Measurements from ENCODE around the gene RB1. TPM values are rescaled to one million over a fixed set of nuclear protein-coding genes. Genes with fewer than 3 reads are reported as not detected.
A peak's percentile ranks its signal among the peaks of the same experiment; 100 is the strongest.
"Not testable (repeated sequence)": the region's sequence is repeated elsewhere in the genome, so short reads cannot be mapped to it uniquely, and the experiment has no call there.

RB1 gene
- total RNA-seq, 2 experiments from 2014 or later = 40.2 to 41.3 TPM

GRCh38 chr13:48448959-48449614 lies 145.5 kb downstream of the RB1 start:
- Mint-ChIP-seq H3K4me1 (peaks cover 55% of the 10 kb centered on the region), H3K4me3 (peak overlapping the region; percentile 50), H3K9me3 (peaks cover 27% of the 10 kb centered on the region), H3K27ac (peak overlapping the region; percentile 80), H3K36me3 (ENCODE audit: low read depth) (peaks cover 59% of the 10 kb centered on the region), H3K27me3 (no peaks in the 10 kb centered on the region)
- CTCF ChIA-PET = interaction anchor here (1.2 kb wide), 1 partner anchor 131 kb away, joined by 3 read pairs; no protein-coding TSS in a partner anchor
- peak; percentile 34 for DNase-seq
- POLR2A ChIA-PET = interaction anchor here (1.0 to 2.0 kb wide), 6 partner anchors 12 to 411 kb away, joined by 3 to 9 read pairs (median 4); partner anchors contain the start of genes LPAR6 and NUDT15

GRCh38 chr13:48449656-48450055 lies 146.1 kb downstream of the RB1 start:
- ChIA-PET CTCF (interaction anchor here (1.2 kb wide), 1 partner anchor 130 kb away, joined by 3 read pairs; no protein-coding TSS in a partner anchor), POLR2A (interaction anchor here (2.0 kb wide), 1 partner anchor 37 kb away, joined by 9 read pairs; the partner anchor contains the start of gene LPAR6)
- H3K4me1 Mint-ChIP-seq = peaks cover 51% of the 10 kb centered on the region
- no peak overlapping the region for H3K4me3 Mint-ChIP-seq
- DNase-seq = no peak
- peaks cover 27% of the 10 kb centered on the region for H3K9me3 Mint-ChIP-seq
- H3K27ac Mint-ChIP-seq = peak overlapping the region; percentile 80
- H3K27me3 Mint-ChIP-seq = no peaks in the 10 kb centered on the region
- H3K36me3 Mint-ChIP-seq (ENCODE audit: low read depth) = peaks cover 59% of the 10 kb centered on the region

- POLR2A ChIA-PET = interaction anchor here (0.9 to 1.7 kb wide), 2 partner anchors 11 to 128 kb away, joined by 3 to 6 read pairs; no protein-coding TSS in a partner anchor
- H3K4me3 Mint-ChIP-seq, H3K27ac Mint-ChIP-seq, DNase-seq, CTCF ChIA-PET, H3K27me3 Mint-ChIP-seq: not testable (repeated sequence)
- Mint-ChIP-seq H3K36me3 (ENCODE audit: low read depth) (peaks cover 71% of the 10 kb centered on the region), H3K9me3 (peaks cover 27% of the 10 kb centered on the region), H3K4me1 (peaks cover 52% of the 10 kb centered on the region)
Measured at GRCh38 chr13:48451196-48451595, 147.6 kb downstream of the RB1 start.

GRCh38 chr13:48456546-48456945 lies 153.0 kb downstream of the RB1 start:
- ChIA-PET POLR2A (interaction anchor here (0.6 kb wide), 1 partner anchor 25 kb away, joined by 3 read pairs; no protein-coding TSS in a partner anchor), CTCF (no interaction called here)
- H3K36me3 Mint-ChIP-seq (ENCODE audit: low read depth) = peaks cover 86% of the 10 kb centered on the region
- H3K27ac Mint-ChIP-seq = no peak overlapping the region
- no peak overlapping the region for H3K4me3 Mint-ChIP-seq
- DNase-seq = no peak
- H3K4me1 Mint-ChIP-seq = peaks cover 16% of the 10 kb centered on the region
- H3K9me3 Mint-ChIP-seq = peaks cover 15% of the 10 kb centered on the region
- no peaks in the 10 kb centered on the region for H3K27me3 Mint-ChIP-seq

- Mint-ChIP-seq H3K36me3 (ENCODE audit: low read depth) (peaks cover 83% of the 10 kb centered on the region), H3K27ac (no peak overlapping the region), H3K9me3 (peaks cover 6% of the 10 kb centered on the region), H3K27me3 (no peaks in the 10 kb centered on the region), H3K4me3 (no peak overlapping the region), H3K4me1 (peaks cover 8% of the 10 kb centered on the region)
- CTCF ChIA-PET = no interaction called here
- DNase-seq = no peak
- POLR2A ChIA-PET = no interaction called here
Measured at GRCh38 chr13:48457578-48458242, 154.2 kb downstream of the RB1 start.

- ChIA-PET POLR2A (interaction anchor here (1.0 to 1.1 kb wide), 2 partner anchors 8 to 17 kb away, joined by 3 to 6 read pairs; no protein-coding TSS in a partner anchor), CTCF (interaction anchor here (1.3 kb wide), 1 partner anchor 105 kb away, joined by 3 read pairs; no protein-coding TSS in a partner anchor)
- no peak overlapping the region for H3K27ac Mint-ChIP-seq
Measured at GRCh38 chr13:48475230-48475629, 171.7 kb downstream of the RB1 start.

GRCh38 chr13:48476215-48476614 lies 172.7 kb downstream of the RB1 start:
- POLR2A ChIA-PET = interaction anchor here (1.0 kb wide), 1 partner anchor 16 kb away, joined by 4 read pairs; no protein-coding TSS in a partner anchor
- no peaks in the 10 kb centered on the region for H3K27me3 Mint-ChIP-seq
- no peaks in the 10 kb centered on the region for H3K9me3 Mint-ChIP-seq
- CTCF ChIA-PET = no interaction called here
- H3K36me3 Mint-ChIP-seq (ENCODE audit: low read depth) = peaks cover 72% of the 10 kb centered on the region
- no peak overlapping the region for H3K27ac Mint-ChIP-seq
- no peak overlapping the region for H3K4me3 Mint-ChIP-seq
- no peak for DNase-seq
- H3K4me1 Mint-ChIP-seq = peaks cover 1% of the 10 kb centered on the region

More at GRCh38 chr13:48475230-48475629, 171.7 kb downstream of the RB1 start:
- peaks cover 1% of the 10 kb centered on the region for H3K4me1 Mint-ChIP-seq
- H3K9me3 Mint-ChIP-seq = no peaks in the 10 kb centered on the region
- no peaks in the 10 kb centered on the region for H3K27me3 Mint-ChIP-seq
- H3K4me3 Mint-ChIP-seq = no peak overlapping the region
- no peak for DNase-seq
- H3K36me3 Mint-ChIP-seq (ENCODE audit: low read depth) = peaks cover 69% of the 10 kb centered on the region

- H3K27me3 Mint-ChIP-seq = no peaks in the 10 kb centered on the region
- H3K4me1 Mint-ChIP-seq = peaks cover 1% of the 10 kb centered on the region
- H3K9me3 Mint-ChIP-seq = no peaks in the 10 kb centered on the region
- ChIA-PET CTCF (no interaction called here), POLR2A (interaction anchor here (1.0 kb wide), 1 partner anchor 16 kb away, joined by 4 read pairs; no protein-coding TSS in a partner anchor)
- DNase-seq = no peak
- H3K36me3 Mint-ChIP-seq (ENCODE audit: low read depth) = peaks cover 73% of the 10 kb centered on the region
- no peak overlapping the region for H3K4me3 Mint-ChIP-seq
- H3K27ac Mint-ChIP-seq = no peak overlapping the region
Measured at GRCh38 chr13:48476686-48477085, 173.1 kb downstream of the RB1 start.

- ChIA-PET POLR2A (no interaction called here), CTCF (no interaction called here)
- no peak overlapping the region for H3K4me3 Mint-ChIP-seq
- H3K27me3 Mint-ChIP-seq = no peaks in the 10 kb centered on the region
- H3K9me3 Mint-ChIP-seq = no peaks in the 10 kb centered on the region
- H3K4me1 Mint-ChIP-seq = peaks cover 1% of the 10 kb centered on the region
- no peak overlapping the region for H3K27ac Mint-ChIP-seq
- peaks cover 74% of the 10 kb centered on the region for H3K36me3 Mint-ChIP-seq (ENCODE audit: low read depth)
- no peak for DNase-seq
Measured at GRCh38 chr13:48477191-48477855, 173.8 kb downstream of the RB1 start.

GRCh38 chr13:48478391-48478790 lies 174.8 kb downstream of the RB1 start:
- peaks cover 1% of the 10 kb centered on the region for H3K4me1 Mint-ChIP-seq
- POLR2A ChIA-PET = interaction anchor here (0.8 to 1.0 kb wide), 2 partner anchors 10 to 14 kb away, joined by 3 read pairs; no protein-coding TSS in a partner anchor
- CTCF ChIA-PET = interaction anchor here (0.8 kb wide), 1 partner anchor 84 kb away, joined by 3 read pairs; no protein-coding TSS in a partner anchor
- no peaks in the 10 kb centered on the region for H3K9me3 Mint-ChIP-seq
- no peaks in the 10 kb centered on the region for H3K27me3 Mint-ChIP-seq
- no peak overlapping the region for H3K27ac Mint-ChIP-seq
- no peak for DNase-seq
- no peak overlapping the region for H3K4me3 Mint-ChIP-seq
- H3K36me3 Mint-ChIP-seq (ENCODE audit: low read depth) = peaks cover 76% of the 10 kb centered on the region

- Mint-ChIP-seq H3K4me1 (peaks cover 25% of the 10 kb centered on the region), H3K27me3 (no peaks in the 10 kb centered on the region), H3K27ac (no peak overlapping the region), H3K4me3 (no peak overlapping the region), H3K36me3 (ENCODE audit: low read depth) (peaks cover 78% of the 10 kb centered on the region), H3K9me3 (peaks cover 4% of the 10 kb centered on the region)
- DNase-seq = no peak
- ChIA-PET POLR2A (interaction anchor here (1.5 kb wide), 1 partner anchor 9 kb away, joined by 3 read pairs; no protein-coding TSS in a partner anchor), CTCF (interaction anchor here (0.7 kb wide), 1 partner anchor 32 kb away, joined by 3 read pairs; no protein-coding TSS in a partner anchor)
Measured at GRCh38 chr13:48483575-48483974, 180.0 kb downstream of the RB1 start.

GRCh38 chr13:48485432-48485831 lies 181.9 kb downstream of the RB1 start:
- H3K4me3 Mint-ChIP-seq = no peak overlapping the region
- peaks cover 81% of the 10 kb centered on the region for H3K36me3 Mint-ChIP-seq (ENCODE audit: low read depth)
- POLR2A ChIA-PET = interaction anchor here (1.3 to 1.6 kb wide), 2 partner anchors 57 to 76 kb away, joined by 3 to 9 read pairs; no protein-coding TSS in a partner anchor
- peaks cover 44% of the 10 kb centered on the region for H3K4me1 Mint-ChIP-seq
- DNase-seq = no peak
- peaks cover 4% of the 10 kb centered on the region for H3K9me3 Mint-ChIP-seq
- H3K27me3 Mint-ChIP-seq = no peaks in the 10 kb centered on the region
- H3K27ac Mint-ChIP-seq = no peak overlapping the region
- CTCF ChIA-PET = no interaction called here
